ENCODE measurements around the gene TMCC2.

GRCh38 chr1:205199931-205200299 is 27.8 kb upstream of the TMCC2 start:
- TF ChIP-seq CTCF (IDR thresholded peaks at IDR 0.05), result no peak
- no peak for TF ChIP-seq EZH2 (IDR thresholded peaks at IDR 0.05)
- TF ChIP-seq EZH2phosphoT487 (IDR thresholded peaks at IDR 0.05), result no peak

All from neural progenitor cell (in vitro differentiated cells).